ENCODE results near the gene ATP1A1.
A peak's percentile ranks its signal among the peaks of the same experiment; 100 is the strongest.

The ATP1A1 gene

DNA sequence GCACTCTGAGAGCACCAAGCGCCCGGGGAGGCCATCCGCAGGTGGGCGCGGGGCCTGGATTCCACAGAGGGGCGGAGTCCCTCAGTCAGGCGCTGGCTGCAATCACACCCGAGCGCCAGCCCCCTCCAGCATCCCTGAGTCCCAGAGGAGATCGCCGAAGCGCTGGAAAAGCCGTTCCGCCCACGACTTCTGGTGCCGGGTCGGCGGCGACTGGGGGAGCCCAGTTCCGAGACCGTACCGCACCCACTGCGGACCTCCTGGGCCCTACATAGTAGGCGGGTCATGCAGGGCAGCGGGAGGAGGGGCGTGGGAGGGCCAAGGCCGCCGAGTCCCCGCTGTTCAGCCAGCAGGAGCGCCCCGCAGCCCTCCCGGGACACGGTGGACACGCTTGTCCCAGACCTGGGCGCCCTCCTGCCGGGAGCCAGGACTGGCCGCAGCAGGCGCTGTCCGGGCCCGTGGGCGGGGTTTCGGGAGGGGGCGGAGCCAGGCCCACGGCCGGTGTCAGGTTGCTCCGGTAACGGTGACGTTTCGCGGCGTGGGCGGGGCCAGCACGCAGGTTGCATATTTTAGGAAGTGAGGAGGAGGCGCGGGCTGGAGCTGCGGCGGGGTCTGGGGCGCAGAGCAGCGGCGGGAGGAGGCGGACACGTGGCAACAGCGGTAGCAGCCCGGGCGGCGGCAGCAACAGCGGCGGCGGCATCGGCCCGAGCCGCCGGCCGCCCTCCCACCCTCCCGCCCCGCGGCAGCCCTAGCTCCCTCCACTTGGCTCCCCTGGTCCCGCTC is at the start of gene ATP1A1:
TSS of gene ATP1A1 (plus strand) at position 594 of the 780 bp plus-strand sequence. CDS start 268 bp downstream, outside the sequence.
- DNase-seq: peak; percentile 53

DNA sequence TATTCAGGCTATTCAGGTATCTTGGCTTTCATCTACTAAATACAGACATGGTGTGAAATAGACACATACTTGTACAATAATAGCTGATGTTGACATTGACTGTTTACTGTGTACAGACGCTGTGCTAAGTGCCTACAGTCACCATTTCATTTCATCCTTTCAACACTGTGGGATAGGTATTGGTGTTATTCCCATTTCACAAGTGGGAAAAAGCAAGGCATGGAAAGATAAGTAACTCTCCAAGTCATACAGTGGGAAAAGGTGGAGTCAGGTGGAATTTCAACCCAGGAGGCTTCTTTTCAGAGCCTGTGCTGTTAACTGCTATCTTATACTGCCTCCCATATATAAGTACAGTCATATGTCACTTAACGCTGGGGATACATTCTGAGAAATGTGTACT is 49.6 kb upstream of the ATP1A1 start:
- DNase-seq: peak; percentile 91

DNA sequence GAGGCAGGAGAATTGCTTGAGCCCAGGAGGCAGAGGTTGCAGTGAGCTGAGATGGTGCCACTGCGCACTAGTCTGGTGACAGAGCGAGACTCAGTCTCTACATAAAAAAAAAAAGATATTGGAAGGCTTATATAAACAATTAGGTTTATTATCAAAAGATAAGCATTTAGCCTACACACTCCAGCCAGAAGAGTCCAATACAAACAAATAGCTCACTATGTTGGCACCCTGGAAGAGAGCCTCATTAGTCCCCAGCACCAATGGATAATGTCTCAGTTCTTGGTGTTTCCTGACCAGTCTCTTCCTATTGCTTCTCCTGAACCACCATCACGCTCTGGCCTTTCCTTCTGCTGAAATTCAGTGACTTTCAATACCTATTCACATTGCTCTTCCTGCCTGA is 48.6 kb upstream of the ATP1A1 start:
- peak; percentile 61 for DNase-seq

DNA sequence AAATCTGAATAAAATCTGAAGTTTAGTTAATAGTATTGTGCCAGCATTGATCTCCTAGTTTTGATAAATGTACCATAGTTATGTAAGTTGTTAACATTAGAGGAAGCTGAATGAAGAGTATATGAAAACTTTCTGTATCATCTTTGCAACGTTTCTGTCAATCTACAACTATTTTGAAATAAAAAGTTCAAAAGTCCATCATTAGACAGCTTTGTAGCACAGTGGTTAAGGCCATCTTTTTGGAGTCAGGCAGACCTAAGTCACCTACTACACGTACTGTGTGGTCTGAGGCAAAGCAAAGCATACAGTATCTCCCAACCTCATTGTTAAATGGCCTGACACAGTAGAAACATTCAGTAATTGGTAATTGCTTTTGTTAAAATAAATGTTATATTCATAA is 47.9 kb upstream of the ATP1A1 start:
- no peak for DNase-seq

DNA sequence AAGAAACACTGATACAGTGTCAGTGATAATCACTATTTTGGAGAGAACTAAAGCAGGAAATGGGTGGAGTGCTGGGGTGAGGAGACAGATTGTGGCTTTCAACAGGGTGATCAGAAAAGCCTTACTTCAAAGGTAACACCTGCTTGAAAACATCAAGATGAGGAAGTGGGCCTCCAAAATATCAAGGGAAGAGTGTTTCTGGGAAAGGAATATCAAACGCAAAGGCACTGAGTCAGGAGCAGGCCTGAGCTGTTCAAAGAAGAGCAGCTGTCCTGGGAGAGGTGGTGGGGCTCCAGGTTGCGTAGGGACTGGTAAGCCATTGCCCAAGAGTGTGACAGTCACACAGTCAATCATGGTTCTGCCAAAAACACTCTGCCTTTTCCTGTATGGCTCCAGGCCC is 47.1 kb upstream of the ATP1A1 start:
- no peak for DNase-seq

DNA sequence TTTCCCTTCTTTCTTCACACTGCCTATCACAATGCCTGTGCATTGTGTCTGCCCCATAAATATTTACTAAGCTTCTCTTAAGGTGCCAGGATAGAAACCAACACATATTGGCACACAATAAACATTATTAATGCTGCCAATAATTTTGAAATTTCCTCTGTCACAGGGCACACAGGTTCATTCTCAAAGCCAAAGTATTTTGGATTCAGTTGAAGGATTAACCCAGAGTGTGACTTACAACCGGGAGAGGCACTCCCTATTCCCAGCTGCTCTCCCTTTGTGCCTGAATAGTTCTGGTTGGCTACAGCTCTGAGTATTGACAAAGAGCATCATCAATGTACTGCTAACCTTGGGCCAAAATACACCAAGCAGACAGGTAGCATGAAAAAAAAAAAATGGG is 46.6 kb upstream of the ATP1A1 start:
- DNase-seq: peak; percentile 42

DNA sequence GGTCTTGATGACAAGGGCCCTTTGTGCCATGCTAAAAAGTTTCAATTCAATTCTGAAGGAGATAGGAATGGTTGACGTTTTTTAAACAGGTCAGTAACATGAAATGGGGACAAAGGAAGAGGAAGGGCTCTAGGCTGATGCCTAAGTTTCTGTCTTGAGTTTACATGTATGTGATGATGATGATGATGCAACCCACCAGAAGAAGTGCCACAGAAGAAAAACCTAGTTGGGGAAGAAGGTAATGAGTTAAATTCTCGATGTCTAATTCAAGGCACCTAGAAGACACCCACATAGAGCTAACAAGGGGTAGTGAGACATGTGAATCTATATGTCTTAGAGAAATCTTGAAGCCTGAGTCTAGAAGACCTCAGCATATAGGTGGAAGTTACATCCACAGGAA is 44.4 kb upstream of the ATP1A1 start:
- no peak for DNase-seq

DNA sequence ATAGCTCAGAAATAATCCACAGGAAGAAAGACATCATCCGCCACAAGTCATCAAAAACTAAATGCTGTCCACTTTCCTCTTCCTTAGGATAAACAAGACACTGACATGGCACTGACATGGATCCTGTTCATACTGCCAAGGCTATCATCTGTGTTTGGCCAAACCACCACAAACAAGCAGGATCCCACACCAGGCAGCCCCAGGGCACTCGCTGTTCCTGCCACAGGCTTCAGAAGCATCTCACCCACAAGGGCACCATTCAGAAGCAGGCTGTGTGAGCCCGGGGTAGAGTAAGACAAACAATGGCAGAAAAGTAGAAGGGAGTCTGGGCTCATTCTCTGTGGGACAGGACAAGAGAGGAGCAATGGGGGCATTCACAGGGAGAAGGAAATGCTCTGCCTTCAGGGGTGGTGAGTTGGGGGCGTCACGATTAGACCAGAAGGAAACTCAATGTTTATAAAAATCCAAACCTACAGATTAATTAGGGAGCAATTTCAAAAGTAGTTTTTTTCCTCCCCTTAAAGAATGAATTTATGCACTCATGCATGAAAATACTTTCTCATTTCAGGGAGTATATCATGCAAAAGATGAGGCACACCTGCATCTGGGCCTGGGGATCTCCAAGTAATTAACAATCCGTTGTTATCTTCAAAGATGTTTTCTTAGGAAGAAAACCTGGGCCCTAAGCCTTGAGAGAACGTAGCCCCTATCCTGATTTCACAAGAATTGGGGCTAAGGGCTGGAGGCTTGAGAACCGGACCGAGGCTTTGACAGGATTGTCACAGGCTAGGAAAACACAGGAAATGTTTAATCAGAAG is 43.3 kb upstream of the ATP1A1 start:
- no peak for DNase-seq

DNA sequence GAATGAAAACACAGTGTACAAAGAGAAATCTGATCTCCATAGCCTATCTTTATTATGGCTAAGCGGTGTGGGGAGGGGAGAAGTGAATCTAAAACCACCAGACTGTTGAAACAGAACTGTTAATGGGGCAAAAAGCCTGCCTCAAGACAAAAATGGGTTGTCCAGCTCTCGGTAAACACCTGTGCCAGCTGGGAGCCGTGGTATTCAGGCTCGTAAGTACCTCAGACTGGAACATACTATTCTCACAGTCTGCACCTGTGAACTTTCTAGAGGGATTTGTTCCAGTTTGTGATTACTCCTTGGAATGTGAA is 42.7 kb upstream of the ATP1A1 start:
- DNase-seq: peak; percentile 75

DNA sequence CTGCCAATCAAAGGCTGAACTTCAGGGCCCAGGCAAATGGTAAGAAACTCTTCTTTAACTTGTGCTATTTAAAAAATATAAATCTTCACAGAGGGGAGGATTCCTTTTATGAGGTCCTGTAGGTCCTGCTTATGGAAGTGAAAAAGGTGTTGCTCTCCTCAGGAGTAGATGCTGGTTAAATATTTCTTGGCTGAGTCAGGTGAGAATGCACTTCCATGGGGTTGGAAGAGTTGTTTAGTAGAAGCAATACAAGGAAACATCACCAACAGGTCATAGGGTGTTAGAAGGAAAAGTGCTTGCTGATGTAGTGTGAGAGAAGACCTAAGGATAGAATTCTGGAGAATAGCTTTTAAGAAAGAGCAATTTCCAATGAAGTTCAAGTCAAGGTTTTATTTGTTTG is 42.2 kb upstream of the ATP1A1 start:
- no peak for DNase-seq

DNA sequence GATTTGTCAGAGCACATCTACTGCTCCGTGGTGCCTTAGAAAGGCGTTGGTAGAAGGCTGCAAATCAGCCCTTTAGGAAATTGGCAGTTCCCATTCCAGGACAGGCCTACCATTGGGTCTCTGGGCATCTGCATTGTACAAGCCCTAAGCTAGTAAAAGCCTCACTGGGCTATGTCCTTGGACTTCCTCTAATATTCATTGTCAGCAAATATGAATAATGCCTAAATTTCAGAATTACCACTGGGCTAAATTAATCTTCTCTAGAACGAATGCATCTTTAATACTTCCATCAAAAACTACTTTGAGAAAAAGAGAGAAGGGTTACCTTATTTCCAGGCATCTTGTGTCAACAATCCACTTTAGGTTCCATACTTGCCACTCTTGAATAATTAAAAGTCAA is 41.5 kb upstream of the ATP1A1 start:
- no peak for DNase-seq

DNA sequence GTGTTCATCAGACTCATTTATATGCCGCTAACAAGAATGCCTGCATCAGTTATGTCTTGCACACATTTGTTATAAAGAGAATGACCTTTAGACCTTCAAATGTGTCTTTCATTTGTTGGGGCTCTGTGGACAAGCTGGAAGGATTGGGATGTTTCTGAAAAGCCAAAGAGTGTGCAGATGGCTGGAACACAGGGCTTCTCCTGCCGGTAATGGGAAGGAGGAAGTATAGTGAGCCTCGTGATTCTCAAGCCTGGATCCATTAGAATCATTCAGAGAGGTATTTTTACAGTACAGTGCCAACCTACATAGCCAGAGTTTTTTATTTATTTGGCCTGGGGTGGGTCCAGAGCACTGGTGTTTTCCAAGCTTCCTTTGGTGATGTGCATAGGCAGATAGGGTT is 40.6 kb upstream of the ATP1A1 start:
- DNase-seq: no peak

DNA sequence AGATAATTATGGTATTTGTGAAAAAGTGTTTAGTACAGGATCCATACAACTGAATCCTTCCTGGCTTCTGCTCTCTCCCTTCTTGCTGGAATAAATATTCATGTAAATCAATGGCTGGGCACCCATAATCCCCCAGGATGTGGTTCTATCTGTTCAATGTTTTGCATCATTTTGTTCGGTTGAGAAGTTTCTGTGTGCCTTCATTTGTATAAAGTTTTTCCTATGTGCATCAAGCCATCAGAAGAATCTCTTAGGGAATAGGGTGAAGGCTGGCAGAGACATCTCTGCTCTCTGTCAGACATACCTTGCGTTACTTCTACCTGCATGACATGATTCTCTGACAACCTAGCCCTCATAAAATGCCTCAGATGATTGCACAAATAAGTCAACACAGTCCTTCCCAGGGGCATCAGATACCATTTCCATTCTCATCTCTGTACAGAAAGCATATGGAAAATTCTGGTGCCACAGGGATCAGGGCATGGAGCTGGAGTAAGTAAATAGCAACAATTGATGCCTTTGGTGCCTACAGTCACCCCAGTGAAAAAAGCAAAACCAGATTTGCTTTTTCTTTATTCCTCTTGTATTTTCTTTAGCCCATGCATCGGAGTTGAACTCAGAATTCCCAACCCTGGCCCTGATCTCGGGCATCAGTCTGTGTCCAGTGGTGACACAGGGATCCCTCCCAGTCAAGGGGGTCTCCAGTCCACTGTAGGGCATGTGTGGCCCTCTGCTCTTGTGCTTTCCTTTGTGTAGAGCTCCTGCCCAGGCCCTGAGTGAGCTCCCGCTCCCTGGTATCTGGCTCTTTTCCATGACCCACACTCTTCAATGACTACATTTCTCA is 39.7 kb upstream of the ATP1A1 start:
- no peak for DNase-seq

DNA sequence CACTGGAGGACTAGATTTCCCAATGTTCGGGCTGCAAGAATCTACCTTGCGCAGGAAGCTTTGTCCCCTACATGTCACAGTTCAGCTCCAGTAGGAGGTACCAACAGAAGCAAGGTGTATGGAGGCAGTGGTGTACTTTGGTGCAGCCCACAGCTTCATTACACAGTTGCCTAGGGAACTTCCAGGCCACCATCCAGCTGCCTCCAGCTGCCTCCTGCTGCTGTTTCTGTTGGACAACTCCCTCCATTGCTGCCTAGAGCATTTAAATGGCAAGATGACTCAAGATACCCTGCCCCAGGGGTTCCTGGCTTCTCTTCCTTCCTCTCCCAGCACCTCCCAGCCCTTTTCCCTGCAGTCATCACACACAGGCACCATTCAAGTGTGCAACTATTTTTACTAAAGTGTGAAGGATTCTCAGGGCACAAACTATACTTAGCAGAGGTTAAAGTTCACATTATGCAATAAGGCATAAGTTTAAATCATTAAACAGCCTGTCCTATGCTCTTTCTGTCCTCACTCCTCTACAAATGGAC is 39.0 kb upstream of the ATP1A1 start:
- no peak for DNase-seq

DNA sequence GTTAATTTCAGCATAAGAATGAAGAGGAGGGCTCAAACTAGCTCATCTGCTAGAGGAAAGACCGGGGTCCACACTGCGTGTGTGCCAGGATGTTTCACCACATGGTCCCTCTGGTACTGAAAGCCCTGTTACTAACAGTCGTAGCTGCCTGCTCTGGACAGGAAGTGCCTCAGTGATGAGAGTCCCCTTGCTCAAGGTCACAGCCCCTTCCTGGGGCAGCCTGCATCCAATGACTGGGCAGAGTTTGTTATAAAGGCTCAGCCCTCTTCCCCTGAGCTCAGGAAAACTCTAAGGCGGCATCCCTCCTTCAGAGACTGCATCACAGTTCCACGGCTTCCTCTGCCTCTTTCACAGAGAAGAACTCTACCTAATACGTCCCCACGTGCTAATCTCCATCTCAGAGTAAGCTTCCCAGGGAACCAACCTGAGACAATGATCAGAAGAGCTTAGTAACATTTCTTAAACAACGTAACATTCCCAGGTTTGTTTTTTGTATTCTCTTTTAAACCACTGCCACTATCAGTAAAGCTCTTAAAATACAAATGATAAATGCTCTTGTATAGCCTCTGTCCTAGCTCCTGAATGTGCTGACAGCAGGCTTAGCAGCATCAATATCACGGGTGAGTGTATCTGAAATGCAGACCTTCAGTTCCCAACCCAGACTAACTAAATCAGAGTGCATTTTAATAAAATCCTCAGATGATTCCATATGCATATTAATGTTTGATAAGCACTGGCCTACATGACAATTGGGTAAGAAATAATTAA is 38.0 kb upstream of the ATP1A1 start:
- DNase-seq: no peak

DNA sequence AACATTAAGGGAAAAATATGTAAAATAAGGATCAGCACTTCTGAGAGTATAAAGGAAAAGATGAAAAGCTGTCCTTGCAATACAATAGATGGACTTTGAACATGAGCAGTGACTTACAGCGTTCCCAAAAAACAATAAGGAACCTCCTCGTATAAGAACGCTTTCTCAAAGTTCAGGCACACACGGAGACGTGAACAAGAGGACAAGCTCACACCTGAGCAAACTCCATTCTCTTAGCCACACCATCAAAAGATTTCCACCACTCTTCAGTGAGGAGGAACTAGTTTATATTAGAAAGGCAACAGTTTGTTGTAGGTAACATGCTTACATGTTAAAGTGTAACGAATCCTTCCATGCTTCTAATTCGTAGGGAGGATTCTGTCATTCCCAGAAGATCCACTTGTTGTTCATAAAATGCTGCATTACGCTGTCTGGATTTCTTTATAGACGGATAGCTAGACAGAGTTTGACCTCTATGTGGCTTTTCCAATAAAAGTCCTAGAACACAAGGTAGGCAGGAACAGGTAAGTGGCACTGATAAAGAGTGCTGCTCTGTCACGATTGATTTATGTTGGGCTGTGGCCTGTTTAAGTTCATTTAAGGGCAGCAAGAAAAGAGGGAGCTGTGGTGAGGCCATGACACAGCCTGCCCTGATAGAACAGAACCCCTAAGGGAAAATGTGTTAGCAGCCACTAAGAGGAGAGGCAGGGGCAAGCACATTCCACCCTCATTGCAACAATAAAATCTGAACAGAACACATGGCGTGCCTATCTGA is 37.0 kb upstream of the ATP1A1 start:
- DNase-seq: no peak

DNA sequence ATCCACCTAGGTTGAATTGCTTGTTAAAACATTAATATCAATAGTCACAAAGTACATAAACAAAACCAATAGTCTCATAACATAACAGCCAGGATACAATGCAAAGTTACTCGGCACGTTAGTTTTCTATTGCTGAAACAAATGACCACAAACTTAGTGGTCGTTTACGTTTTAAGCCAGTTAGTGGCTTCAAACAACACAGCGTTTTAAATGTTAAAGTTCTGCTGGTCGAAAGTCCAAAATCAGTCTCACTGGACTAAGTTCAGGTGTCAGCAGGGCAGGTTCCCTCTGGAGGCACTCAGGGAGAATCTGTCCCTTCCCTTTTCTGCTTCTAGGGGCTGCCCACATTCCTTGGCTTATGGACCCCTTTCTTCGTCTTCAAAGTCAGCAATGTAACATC is 35.6 kb upstream of the ATP1A1 start:
- DNase-seq: no peak

DNA sequence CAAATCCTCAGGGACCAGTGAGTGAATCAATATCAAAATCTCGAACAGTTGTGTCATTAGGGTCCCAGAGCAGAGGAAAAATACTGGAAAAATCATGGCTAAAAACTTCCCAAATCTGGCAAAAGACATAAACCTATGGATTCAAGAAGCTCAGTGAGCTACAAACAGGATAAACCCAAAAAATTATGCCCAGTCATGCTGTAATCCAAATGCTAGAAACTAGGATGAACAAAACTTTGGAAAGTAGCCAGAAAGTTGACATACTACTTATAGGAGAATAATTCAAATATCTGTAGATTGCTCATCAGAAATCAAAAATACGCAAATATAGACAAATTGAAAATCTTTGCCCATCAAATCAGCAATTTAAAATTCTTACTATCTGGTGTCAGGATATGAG is 34.6 kb upstream of the ATP1A1 start:
- no peak for DNase-seq

DNA sequence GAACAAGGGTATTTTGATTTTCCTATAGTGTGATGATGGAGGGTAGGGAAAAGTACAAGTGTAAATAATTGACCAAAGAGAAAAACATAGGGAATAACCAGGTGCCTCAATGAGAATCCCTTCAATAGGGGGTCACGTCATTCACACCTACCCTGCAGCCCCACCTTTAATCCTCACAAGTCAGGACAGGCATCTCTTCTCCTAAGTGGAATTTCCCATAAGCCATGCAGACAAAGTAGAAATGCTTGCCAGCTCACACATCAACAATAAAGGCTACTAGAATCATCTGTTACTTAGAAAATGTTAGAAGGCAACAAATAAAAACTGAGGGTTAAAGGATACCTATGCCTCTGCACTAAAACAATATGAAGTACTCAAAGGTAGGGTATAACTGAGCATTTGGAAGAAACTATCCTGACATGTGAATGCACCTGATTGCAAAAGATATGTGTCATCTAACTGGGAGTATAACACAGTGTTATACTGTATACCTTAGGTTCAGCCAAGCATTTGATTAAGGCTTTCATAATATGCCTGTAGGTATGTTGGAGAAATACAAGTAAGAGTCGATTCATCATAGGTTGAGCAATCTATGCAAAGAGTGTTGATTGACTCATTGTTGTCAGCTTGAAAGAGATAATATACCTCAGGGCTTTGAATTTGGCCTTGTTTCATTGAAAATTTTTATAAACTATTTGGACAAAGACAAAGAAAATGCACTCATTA is 32.4 kb upstream of the ATP1A1 start:
- DNase-seq: no peak

DNA sequence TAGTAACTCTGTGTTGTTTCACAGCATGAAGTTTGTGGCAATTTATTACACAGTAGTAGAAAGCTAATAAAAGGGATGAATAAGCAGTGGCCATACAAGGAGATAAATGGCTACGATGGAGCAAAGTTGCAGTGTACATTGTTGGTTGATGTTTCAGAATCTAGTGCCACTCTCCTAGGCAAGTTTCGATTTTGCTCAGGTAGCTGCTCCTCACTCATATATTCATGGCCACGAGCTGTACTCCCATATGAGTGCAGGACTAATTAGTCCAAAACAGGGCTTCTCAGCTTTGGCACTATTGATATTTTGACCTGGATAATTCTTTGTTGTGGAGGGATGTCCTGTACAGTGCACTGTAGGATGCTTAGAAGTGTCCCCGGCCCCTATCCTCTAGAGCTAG is 30.0 kb upstream of the ATP1A1 start:
- no peak for DNase-seq

DNA sequence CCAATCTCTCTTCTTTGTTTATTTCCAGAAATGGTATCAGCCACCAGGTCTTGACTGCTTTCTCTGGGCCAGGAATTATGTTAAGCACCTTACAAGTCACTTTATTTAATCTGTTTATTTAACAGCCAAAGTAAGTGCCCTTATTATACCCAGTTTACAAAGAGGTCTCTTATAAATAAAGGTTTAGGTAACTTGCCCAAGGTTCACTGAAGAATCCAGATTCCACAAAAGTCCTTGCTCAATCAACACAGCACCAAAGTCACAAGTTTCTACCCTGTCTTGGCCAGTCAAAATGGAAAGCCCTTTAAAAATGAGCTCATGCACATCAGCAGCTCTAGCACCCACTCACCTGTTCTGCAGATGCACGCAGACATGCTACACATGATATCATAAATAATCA is 28.0 kb upstream of the ATP1A1 start:
- no peak for DNase-seq

All from NCI-H2029 treated with DMSO at 0.1 percent for 48 hours (cell line).